Gastroesophageal sphincter (tissue), 4 donors: ENCODE results near the gene CRIP3. TPM values are rescaled to one million over a fixed set of nuclear protein-coding genes. Genes with fewer than 3 reads are reported as not detected.
A peak's percentile ranks its signal among the peaks of the same experiment; 100 is the strongest.

Experiments
- ATAC-seq: fragments of 150-250 bp; one replicate; pipeline ENCODE4 v1.9.1; 2016; ENCODE audit warnings: mild to moderate bottlenecking, moderate library complexity
- H3K27ac ChIP-seq, 4 donors: fragments of 200-600 bp; sonication (generic) in 3 of 4; 1 replicate in 3 of 4; 2 replicates in 1 of 4; pipeline ENCODE4 v1.5.1; 2016 to 2019
- H3K27me3 ChIP-seq: fragments of 200-600 bp; sonication (generic); one replicate; pipeline ENCODE4 v1.5.1; 2019
- H3K36me3 ChIP-seq, 2 donors: fragments of 200-600 bp; sonication (generic); one replicate each; pipeline ENCODE4 v1.5.1; 2019; ENCODE audit warnings: control low read depth in 1 of 2
- H3K4me1 ChIP-seq, 3 donors: fragments of 200-600 bp; sonication (generic); 1 replicate in 2 of 3; 2 replicates in 1 of 3; pipeline ENCODE4 v1.5.1; 2016 to 2019; ENCODE audit warnings: control low read depth in 2 of 3
- H3K4me3 ChIP-seq, 2 donors: fragments of 200-600 bp; sonication (generic); one replicate each; pipeline ENCODE4 v1.5.1; 2019; ENCODE audit warnings: mild to moderate bottlenecking in 1 of 2, moderate library complexity in 1 of 2
- H3K9me3 ChIP-seq, 3 donors: fragments of 200-600 bp; sonication (generic); one replicate each; pipeline ENCODE4 v1.5.1; 2017 to 2019; ENCODE audit warnings: control low read depth in 2 of 3
- CTCF ChIP-seq, 4 experiments: fragments of 200-600 bp in 2 of 4; fragments of 450-650 bp in 2 of 4; sonication (generic) in 1 of 4; IDR thresholded peaks; one replicate each; pipeline ENCODE4 v1.5.1; 2017 to 2019; ENCODE audit warnings: antibody characterized with exemption in 4 of 4, mild to moderate bottlenecking in 2 of 4, moderate library complexity in 2 of 4
- EP300 ChIP-seq: sonication (generic); formaldehyde crosslinking; IDR thresholded peaks from one replicate; pipeline ENCODE4 v1.6.1; 2017; ENCODE audit warnings: antibody characterized with exemption, mild to moderate bottlenecking
- POLR2A ChIP-seq, 2 donors: fragments of 450-650 bp; IDR thresholded peaks; one replicate each; pipeline ENCODE4 v1.6.1; 2017; ENCODE audit warnings: antibody characterized with exemption in 2 of 2, mild to moderate bottlenecking in 2 of 2, moderate library complexity in 1 of 2
- POLR2AphosphoS5 ChIP-seq: sonication (generic); formaldehyde crosslinking; IDR thresholded peaks from one replicate; pipeline ENCODE4 v1.6.1; 2017; ENCODE audit warnings: antibody characterized with exemption
- WGBS, 2 donors: methylation state at CpG; one replicate each; pipeline ENCODE4 v1.1.5; 2018; ENCODE audit warnings: low coverage in 1 of 2; 5-methylcytosine and 5-hydroxymethylcytosine counted together
- total RNA-seq, 4 donors: library from RNA; depleted of rRNA; stranded (reverse); fragments of >200 nt; gene quantifications; one replicate each; pipeline ENCODE4 v1.1.0, GENCODE V29; 2016

The CRIP3 gene
- total RNA-seq, 4 donors from 2014 or later = not detected

- peaks cover 0 to 17% (median 0%) of the 10 kb centered on the region in 3 donors for H3K4me1 ChIP-seq
- TF ChIP-seq POLR2AphosphoS5 = no peak
- H3K36me3 ChIP-seq = no peaks in the 10 kb centered on the region
- peaks cover 46% of the 10 kb centered on the region for H3K27me3 ChIP-seq
- H3K9me3 ChIP-seq = no peaks in the 10 kb centered on the region
- H3K4me3 ChIP-seq = no peak overlapping the region
- WGBS, 2 donors = 82% methylated on average over 5 of the region's 32 CpGs; no CpG with 5 or more reads in 1 of the 2 donors
- no peak for ATAC-seq
- H3K27ac ChIP-seq = no peak overlapping the region
Observed at GRCh38 chr6:43282636-43283513, 25.8 kb downstream of the CRIP3 start.

GRCh38 chr6:43282060-43282459 is 26.6 kb downstream of the CRIP3 start:
- Histone ChIP-seq H3K9me3 (no peaks in the 10 kb centered on the region), H3K36me3 (no peaks in the 10 kb centered on the region), H3K27ac (no peak overlapping the region), H3K27me3 (peaks cover 46% of the 10 kb centered on the region), H3K4me1 (peaks cover 0 to 20% (median 0%) of the 10 kb centered on the region in 3 donors), H3K4me3 (no peak overlapping the region)
- TF ChIP-seq POLR2AphosphoS5 = no peak
- no peak for TF ChIP-seq CTCF (IDR thresholded peaks at IDR 0.05)
- no peak for TF ChIP-seq EP300
- TF ChIP-seq POLR2A (IDR thresholded peaks at IDR 0.05) = no peak
- WGBS, 2 donors = 100% methylated on average over 1 of the region's 9 CpGs; no CpG with 5 or more reads in 1 of the 2 donors
- ATAC-seq = no peak

- ATAC-seq = no peak
- Histone ChIP-seq H3K27ac (no peak overlapping the region), H3K36me3 (no peaks in the 10 kb centered on the region), H3K9me3 (no peaks in the 10 kb centered on the region), H3K27me3 (peaks cover 38% of the 10 kb centered on the region), H3K4me1 (peaks cover 0 to 30% (median 7%) of the 10 kb centered on the region in 3 donors), H3K4me3 (no peak overlapping the region)
- WGBS, 2 donors = no CpG with 5 or more reads among the region's 2 CpGs
- TF ChIP-seq CTCF (IDR thresholded peaks at IDR 0.05) (no peak), POLR2A (IDR thresholded peaks at IDR 0.05) (no peak), POLR2AphosphoS5 (no peak), EP300 (no peak)
Observed at GRCh38 chr6:43280234-43280633, 28.4 kb downstream of the CRIP3 start.

- TF ChIP-seq CTCF (IDR thresholded peaks at IDR 0.05) (no peak), POLR2A (IDR thresholded peaks at IDR 0.05) (no peak), POLR2AphosphoS5 (no peak), EP300 (no peak)
- no peak overlapping the region for H3K4me3 ChIP-seq
- H3K27me3 ChIP-seq = peaks cover 38% of the 10 kb centered on the region
- ATAC-seq = no peak
- 39 to 45% methylated on average over 3 to 4 of the region's 4 CpGs for WGBS, 2 donors
- no peaks in the 10 kb centered on the region for H3K36me3 ChIP-seq
- H3K4me1 ChIP-seq = peaks cover 0 to 34% (median 12%) of the 10 kb centered on the region in 3 donors
- H3K27ac ChIP-seq = peak overlapping the region in 3 of 4 donors; percentile 28 to 61 (median 51)
- no peaks in the 10 kb centered on the region for H3K9me3 ChIP-seq
Observed at GRCh38 chr6:43278524-43279078, 30.0 kb downstream of the CRIP3 start.

- H3K9me3 ChIP-seq = no peaks in the 10 kb centered on the region
- H3K4me3 ChIP-seq = no peak overlapping the region
- 39% methylated on average over 2 of the region's 13 CpGs; no CpG with 5 or more reads in 1 of the 2 donors for WGBS, 2 donors
- H3K27ac ChIP-seq = peak overlapping the region in 3 of 4 donors; percentile 28 to 61 (median 51)
- H3K27me3 ChIP-seq = peaks cover 32% of the 10 kb centered on the region
- TF ChIP-seq CTCF (IDR thresholded peaks at IDR 0.05) = no peak
- no peak for TF ChIP-seq POLR2AphosphoS5
- no peak for TF ChIP-seq POLR2A (IDR thresholded peaks at IDR 0.05)
- TF ChIP-seq EP300 = no peak
- H3K4me1 ChIP-seq = peaks cover 0 to 34% (median 12%) of the 10 kb centered on the region in 3 donors
- H3K36me3 ChIP-seq = no peaks in the 10 kb centered on the region
- no peak for ATAC-seq
Observed at GRCh38 chr6:43277643-43278523, 30.7 kb downstream of the CRIP3 start.
